Forelimb muscle (tissue), 1 donor: ENCODE data around the gene IGSF9B. TPM values are rescaled to one million over a fixed set of nuclear protein-coding genes. Genes with fewer than 3 reads are reported as not detected.

ENCODE experiments used
- DNase-seq: peaks from one replicate; pipeline ENCODE4 v3.0.0-alpha.2; 2013; ENCODE audit warnings: low read depth
- polyA plus RNA-seq: library from polyadenylated mRNA; unstranded; fragments of 120-200 nt; gene quantifications from one replicate; pipeline ENCODE4 v1.2.1, GENCODE V29; 2013; ENCODE audit not compliant: insufficient read length

Gene IGSF9B
- polyA plus RNA-seq, 1 donor = 11.8 TPM

DNA sequence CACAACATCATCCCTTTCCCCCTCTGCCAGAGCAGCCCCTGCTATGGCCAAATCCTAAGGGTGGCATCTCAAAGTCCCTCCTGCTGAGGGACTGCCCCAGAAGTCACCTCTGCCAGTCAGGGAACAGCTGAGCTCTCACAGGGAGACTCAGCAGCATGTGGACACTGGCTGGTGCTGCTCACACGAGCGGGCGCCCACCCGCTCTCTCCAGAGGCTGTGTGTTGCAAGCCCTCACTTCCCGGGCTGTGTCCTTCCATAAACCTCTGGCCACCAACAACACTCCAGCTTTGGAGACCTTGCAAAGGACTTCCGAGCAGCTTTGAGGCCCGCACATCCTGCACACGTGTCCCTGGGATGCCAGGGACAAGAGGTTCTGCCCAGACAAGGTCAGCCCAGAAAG is 2.8 kb downstream of the IGSF9B start:
- DNase-seq = no peak

DNA sequence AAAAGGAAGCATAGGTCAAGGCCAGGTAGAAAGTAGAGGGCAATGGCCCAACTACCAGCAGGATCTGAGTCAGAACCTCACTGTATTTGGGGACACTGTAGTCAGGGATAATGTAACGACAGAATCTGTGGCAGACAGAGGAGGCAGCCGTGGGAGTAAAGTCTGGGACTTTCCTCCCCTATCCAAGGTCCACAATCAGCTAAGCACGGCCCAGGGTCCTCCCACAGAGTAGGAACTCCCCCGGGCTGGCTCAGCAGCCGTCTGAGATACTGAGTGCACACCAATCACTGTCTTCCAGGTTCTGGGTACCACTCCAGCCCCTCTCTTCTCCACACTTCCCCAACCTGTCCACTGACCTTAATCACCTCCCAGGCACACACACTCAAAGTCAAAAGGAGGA is 3.2 kb downstream of the IGSF9B start:
- no peak for DNase-seq

DNA sequence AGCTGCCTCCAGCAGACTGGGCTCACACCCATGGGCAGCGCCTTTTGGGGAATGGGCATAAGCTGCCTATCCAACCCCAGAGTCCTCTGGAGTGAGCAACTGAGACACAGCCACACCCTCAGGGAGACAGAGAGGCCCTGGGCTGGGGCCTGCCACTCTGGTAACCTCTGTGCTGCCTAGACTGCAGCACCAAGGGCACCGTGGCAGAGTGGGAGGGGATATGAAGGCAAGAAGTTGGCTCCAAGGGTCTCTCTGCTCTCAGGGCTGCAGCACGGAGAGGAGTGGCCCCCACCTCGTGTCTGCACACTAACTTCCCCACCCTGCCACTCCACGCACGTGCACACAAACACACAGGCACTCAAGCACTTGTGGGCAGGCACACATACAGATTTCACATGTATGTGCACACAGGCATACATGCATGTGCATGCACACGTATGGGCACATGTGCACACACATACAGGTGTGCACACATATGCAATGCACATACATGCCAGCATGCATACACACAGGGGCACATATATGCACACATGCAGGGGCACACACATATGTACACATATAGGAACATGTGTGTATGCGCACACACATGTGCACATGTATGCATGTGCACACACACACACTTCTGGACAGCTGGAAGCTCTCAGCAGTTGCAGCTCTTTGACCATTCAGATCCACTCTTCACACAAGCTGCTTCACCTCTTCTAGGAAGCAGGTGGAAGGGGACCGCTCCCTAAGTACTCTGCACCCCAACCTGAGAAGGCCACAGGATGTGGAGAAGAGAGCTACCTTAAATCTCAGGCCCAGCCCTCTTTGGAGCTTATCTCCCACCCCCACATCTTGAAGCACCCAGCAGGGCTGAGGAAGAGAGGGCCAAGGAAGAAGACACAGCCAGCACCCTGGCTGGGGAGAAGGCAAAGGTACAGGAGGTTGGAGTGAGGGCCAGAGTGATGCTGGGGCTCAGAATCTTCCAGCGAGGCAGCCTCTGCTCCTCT is 4.3 kb downstream of the IGSF9B start:
- DNase-seq = no peak

DNA sequence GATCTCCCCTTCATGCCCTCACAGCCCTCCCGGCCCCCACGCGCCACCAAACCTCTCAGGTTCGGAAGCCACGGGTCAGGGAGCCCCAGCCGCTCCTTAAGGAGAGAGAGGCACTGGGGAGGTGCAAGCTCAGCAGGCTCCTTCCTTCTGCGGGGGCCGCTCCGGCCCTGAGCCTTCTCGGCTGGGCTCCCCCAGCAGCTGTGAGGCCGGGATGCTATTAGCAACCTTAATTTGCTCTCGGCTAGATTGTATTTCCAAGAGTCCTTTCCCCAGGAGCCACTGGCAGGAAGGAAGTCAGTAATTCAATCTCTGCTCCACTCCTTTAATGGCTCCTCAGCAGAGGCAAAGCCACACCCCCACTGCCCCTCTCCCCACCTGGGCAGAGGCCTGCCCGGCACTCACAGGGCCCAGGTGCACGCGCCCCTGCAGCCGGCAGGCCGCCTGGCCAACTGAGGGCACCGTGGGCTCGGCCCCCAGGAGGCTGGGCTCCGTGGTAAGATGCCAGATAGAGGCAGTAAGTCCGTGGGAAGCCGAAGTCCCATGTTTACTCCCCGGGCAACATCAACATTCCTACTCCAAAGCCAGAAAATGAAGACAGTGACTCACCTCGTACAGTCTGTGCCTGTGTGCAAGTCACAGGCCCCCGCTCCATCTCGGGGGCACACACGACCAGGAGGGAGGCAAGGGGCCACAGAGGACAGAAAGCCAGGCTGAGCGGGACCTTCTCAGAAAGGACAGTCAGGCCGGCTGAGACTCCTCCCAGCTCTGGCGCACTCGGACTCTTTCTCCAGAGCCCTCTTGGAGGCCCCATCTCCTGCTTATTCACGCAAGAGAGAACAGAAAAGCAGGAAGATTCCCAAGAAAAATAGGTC is 5.2 kb downstream of the IGSF9B start:
- no peak for DNase-seq

GRCh38 chr11:133950874-133951326 is 5.9 kb downstream of the IGSF9B start:
- no peak for DNase-seq

DNA sequence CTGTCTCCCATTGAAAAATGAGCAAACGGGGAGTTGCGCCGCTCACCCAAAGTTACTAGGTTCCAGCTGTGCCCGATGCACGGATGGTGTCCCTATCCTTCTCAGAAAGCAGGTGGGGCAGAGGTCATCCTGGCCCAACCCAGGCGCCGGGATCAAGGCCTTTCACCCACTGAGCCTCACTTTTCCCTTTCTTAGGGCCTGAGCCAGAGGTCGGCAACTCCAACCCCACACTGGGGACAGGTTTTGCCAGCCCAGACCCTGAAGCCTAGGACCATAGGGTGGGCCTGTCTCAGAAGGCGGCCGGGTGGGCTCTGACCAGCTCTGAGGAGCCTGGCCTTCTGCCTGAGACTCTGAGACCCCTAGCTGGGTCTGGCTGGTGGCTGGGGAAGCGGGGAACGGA is 6.3 kb downstream of the IGSF9B start:
- DNase-seq = no peak

DNA sequence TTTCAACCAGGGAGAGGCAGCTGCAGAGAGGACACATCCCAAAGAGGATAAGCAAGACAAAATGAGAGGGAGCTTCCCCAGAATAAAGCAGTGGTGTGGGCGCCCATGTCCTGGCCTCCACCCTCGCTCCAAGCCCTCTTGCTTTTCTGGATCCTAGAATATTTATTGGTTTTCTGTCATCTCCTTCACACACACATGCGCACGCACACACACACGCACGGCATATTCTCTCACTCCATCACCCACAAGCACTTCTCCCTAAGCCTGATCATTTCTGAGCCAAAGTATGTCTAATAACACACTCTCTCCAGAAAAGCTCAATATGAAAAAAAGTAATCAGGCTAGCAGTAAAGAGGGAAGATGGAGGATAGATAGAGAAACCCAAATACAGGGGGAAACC is 7.6 kb downstream of the IGSF9B start:
- DNase-seq = no peak

DNA sequence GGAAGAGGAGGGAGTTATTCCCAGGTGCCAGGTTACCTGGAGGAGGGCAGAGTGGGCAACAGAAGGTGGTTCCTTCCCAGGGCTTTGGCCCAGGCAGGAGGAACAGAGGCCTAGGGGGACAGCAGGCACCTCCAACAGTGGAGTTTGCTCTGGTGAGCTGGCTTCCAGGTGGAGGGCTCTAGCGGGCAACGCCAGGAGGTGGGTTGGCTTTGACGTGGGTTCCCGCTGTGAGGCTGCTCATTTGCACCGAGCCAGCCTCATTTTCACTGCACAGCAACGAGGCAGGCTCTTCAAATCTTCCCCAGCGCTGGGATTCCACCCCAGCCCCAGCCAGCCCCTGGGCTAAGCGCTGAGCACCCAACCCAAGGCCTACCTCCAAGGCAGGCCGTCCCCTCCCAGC is 8.1 kb downstream of the IGSF9B start:
- no peak for DNase-seq

- no peak for DNase-seq
Observed at GRCh38 chr11:133947321-133947756, 9.4 kb downstream of the IGSF9B start.

GRCh38 chr11:133946541-133947318 is 10.0 kb downstream of the IGSF9B start:
- no peak for DNase-seq

DNA sequence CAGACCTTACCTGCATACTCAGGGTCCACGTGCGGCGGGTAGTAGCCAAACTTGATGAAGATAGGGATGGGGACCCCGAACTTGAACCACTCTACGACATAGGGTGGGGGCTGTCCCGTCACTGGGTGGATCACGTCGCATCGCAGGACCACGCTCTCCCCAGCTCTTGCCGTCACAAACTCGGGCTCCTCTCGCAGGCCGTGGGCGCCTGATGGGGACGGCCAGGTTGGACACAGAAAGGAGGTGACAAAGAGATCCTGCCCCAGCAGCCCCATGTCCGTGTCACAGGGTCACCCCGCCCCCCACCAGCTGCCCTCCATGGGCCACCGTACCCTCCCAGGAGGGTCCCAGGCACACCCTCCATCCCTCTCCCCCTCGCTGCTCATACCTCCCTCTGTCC is 10.7 kb downstream of the IGSF9B start:
- no peak for DNase-seq

GRCh38 chr11:133945087-133945974 is 11.4 kb downstream of the IGSF9B start:
- no peak for DNase-seq

- DNase-seq = no peak
Observed at GRCh38 chr11:133943950-133944698, 12.6 kb downstream of the IGSF9B start.

DNA sequence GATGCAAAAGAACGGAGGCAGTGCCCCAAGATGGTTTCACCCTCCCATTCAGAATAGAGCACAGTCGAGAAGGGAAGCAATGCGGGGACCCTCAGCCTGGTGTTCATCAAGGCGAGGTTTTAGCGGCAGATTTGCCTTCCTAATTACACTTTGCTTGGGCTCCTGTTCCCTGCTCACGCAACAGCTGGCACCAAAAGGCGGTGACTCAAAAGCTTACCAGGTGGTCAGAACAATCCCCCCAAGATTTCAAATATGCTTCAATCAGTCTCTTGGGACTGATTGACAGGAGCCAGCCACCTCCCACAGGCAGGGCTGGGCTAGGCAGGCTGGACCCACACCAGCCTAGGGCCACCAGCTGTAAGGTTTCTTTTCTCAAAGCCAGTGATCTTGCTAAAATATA is 14.2 kb downstream of the IGSF9B start:
- no peak for DNase-seq

DNA sequence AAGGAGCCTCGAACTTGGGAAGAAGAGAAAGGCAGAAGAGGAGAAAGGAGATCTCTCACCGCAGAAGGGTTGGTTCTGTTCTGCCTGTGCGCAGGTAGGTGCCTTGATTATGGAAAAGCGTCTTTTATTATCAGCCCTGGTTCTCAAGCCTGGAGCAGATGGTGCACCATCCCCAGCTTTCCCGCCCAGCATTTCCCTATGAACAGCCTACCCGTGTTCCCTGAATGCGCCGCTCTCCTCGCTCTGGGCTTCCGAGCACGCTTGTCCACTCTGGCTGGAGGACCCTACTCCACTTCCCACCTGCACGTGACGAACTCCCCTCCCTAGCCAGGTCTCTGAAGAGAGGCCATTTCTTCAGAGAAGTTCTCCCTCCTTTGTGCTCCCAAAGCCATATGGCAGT is 15.2 kb downstream of the IGSF9B start:
- no peak for DNase-seq

GRCh38 chr11:133940034-133940433 is 16.7 kb downstream of the IGSF9B start:
- no peak for DNase-seq

- no peak for DNase-seq
Observed at GRCh38 chr11:133939558-133939957, 17.2 kb downstream of the IGSF9B start.

DNA sequence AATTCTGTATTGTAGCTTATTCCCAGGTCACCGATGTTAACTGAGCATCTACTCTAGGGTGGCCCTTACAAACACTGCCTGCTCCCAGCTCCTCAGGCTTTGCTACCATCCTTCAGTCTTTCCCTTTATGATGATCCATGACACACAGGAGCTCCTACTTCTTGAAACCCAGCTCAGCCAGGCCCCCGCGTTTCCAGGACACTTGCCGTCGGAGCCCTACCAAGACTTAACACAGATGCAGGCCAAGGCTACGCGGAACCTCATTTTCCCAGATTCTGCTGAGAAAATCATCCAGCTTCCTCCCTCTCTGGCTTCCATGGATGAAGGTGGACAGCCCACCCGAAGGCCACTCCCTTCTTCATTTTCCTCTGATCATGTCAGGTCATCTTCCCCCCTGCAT is 18.6 kb downstream of the IGSF9B start:
- DNase-seq = no peak

- DNase-seq = no peak
Observed at GRCh38 chr11:133937468-133937867, 19.3 kb downstream of the IGSF9B start.

DNA sequence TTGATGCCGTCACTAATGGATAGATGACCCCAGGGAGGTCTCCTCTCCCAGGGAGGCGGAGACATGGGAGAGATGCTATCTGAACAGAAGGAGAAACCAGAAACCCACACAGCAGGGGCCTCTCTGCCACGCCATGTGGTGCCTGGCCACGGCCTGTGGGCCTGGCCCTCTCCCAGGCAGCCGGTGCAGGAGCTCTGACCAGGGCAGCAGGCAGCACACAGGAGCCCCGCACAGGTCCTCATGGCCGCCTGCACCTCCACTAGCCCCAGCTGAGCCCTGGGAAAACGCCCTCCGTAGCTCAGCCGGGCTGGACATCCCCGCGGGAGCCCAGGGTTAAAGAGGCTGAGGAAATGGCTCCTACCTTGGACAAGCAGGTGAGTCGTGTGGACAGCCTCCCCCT is 19.8 kb downstream of the IGSF9B start:
- DNase-seq = no peak
